Measurements from ENCODE around the gene SH3BP5. TPM values are rescaled to one million over a fixed set of nuclear protein-coding genes. Genes with fewer than 3 reads are reported as not detected.

SH3BP5 gene
- total RNA-seq, 2 donors from 2014 or later: 14.4 to 18.4 TPM

Other genes with a start within 250 kb of the SH3BP5 start
- gene RBSN, start 233.4 kb downstream of the SH3BP5 start, total RNA-seq: 10 to 100 TPM; 18.5 to 22.2 TPM
- gene CAPN7, start 126.3 kb downstream of the SH3BP5 start, total RNA-seq: 10 to 100 TPM; 21.2 to 21.3 TPM
- 1 to 10 TPM; 6.3 to 7.8 TPM for gene METTL6, start 95.0 kb upstream of the SH3BP5 start, total RNA-seq
- 10 to 100 TPM in 1 of 2 donors, 1 to 10 TPM in 1; 9.7 to 13.2 TPM for gene EAF1, start 95.0 kb upstream of the SH3BP5 start, total RNA-seq
- gene COLQ, start 189.1 kb upstream of the SH3BP5 start, total RNA-seq: 10 to 100 TPM; 24.3 to 38.3 TPM

All from right atrium auricular region (tissue), 2 donors.